SK-N-SH treated with all-trans-retinoic acid at 6 μM for 48 hours (cell line): ENCODE data around the gene DEFB118.

ENCODE experiments used
- ATAC-seq: fragments of 200-7000 bp; cut with Tn5 transposase; 3 replicates; pipeline ENCODE4 v1.9.1; 2020; ENCODE audit warnings: mild to moderate bottlenecking, moderate library complexity
- ARNTL ChIP-seq: fragments of 450-650 bp; formaldehyde crosslinking; IDR thresholded peaks from 2 replicates; pipeline ENCODE4 v1.5.0; 2020; ENCODE audit warnings: low read depth, mild to moderate bottlenecking, moderate library complexity, borderline replicate concordance
- BACH2 ChIP-seq: fragments of 250-450 bp; sonication (Bioruptor Pico); IDR thresholded peaks from 2 replicates; pipeline ENCODE4 v1.9.0; 2021; ENCODE audit warnings: mild to moderate bottlenecking, borderline replicate concordance
- CREB5 ChIP-seq: fragments of 250-450 bp; sonication (Bioruptor Pico); IDR thresholded peaks from 2 replicates; pipeline ENCODE4 v1.5.1; 2020; ENCODE audit warnings: low read depth, mild to moderate bottlenecking, moderate library complexity
- CSDC2 ChIP-seq: fragments of 250-450 bp; sonication (Bioruptor Pico); IDR thresholded peaks from 2 replicates; pipeline ENCODE4 v1.5.0; 2020; ENCODE audit warnings: mild to moderate bottlenecking, moderate library complexity
- ESRRG ChIP-seq: fragments of 250-450 bp; sonication (Bioruptor Pico); IDR thresholded peaks from 2 replicates; pipeline ENCODE4 v1.6.1; 2021; ENCODE audit warnings: mild to moderate bottlenecking
- GLIS3 ChIP-seq: fragments of 250-450 bp; sonication (Bioruptor Pico); IDR thresholded peaks from 2 replicates; pipeline ENCODE4 v1.5.0; 2020; ENCODE audit warnings: mild to moderate bottlenecking, moderate library complexity
- ISL1 ChIP-seq: fragments of 250-450 bp; sonication (Bioruptor Pico); IDR thresholded peaks from 2 replicates; pipeline ENCODE4 v2.1.2; 2022; ENCODE audit warnings: mild to moderate bottlenecking, moderate library complexity
- OSR1 ChIP-seq: fragments of 250-450 bp; sonication (Bioruptor Pico); IDR thresholded peaks from 2 replicates; pipeline ENCODE4 v1.8.0; 2022; ENCODE audit warnings: moderate library complexity, mild to moderate bottlenecking, inconsistent platforms
- PATZ1 ChIP-seq: fragments of 250-450 bp; sonication (Bioruptor Pico); IDR thresholded peaks from 2 replicates; pipeline ENCODE4 v1.8.0; 2020; ENCODE audit warnings: mild to moderate bottlenecking, moderate library complexity, borderline replicate concordance
- PPARA ChIP-seq: fragments of 250-450 bp; sonication (Bioruptor Pico); IDR thresholded peaks from 2 replicates; pipeline ENCODE4 v1.5.0; 2020; ENCODE audit warnings: mild to moderate bottlenecking, borderline replicate concordance
- RARB ChIP-seq: fragments of 250-450 bp; sonication (Bioruptor Pico); IDR thresholded peaks from 2 replicates; pipeline ENCODE4 v1.8.0; 2021; ENCODE audit warnings: mild to moderate bottlenecking, moderate library complexity
- SNAI2 ChIP-seq: fragments of 250-450 bp; sonication (Bioruptor Pico); IDR thresholded peaks from 2 replicates; pipeline ENCODE4 v1.5.0; 2020; ENCODE audit warnings: mild to moderate bottlenecking, moderate library complexity
- TCF4 ChIP-seq: fragments of 250-450 bp; sonication (Bioruptor Pico); IDR thresholded peaks from 2 replicates; pipeline ENCODE4 v1.8.0; 2021; ENCODE audit warnings: mild to moderate bottlenecking, moderate library complexity, borderline replicate concordance
- TOX ChIP-seq: fragments of 250-450 bp; sonication (Bioruptor Pico); IDR thresholded peaks from 2 replicates; pipeline ENCODE4 v1.8.0; 2021; ENCODE audit warnings: mild to moderate bottlenecking, moderate library complexity, borderline replicate concordance
- TSHZ2 ChIP-seq: fragments of 250-450 bp; sonication (Bioruptor Pico); IDR thresholded peaks from 2 replicates; pipeline ENCODE4 v1.5.0; 2020; ENCODE audit warnings: mild to moderate bottlenecking, moderate library complexity
- ZC3H10 ChIP-seq: fragments of 250-450 bp; sonication (Bioruptor Pico); IDR thresholded peaks from 2 replicates; pipeline ENCODE4 v1.5.1; 2021; ENCODE audit warnings: mild to moderate bottlenecking, moderate library complexity
- ZFP3 ChIP-seq: fragments of 250-450 bp; sonication (Bioruptor Pico); IDR thresholded peaks from 2 replicates; pipeline ENCODE4 v1.5.0; 2020; ENCODE audit warnings: mild to moderate bottlenecking, moderate library complexity
- ZFP30 ChIP-seq: fragments of 450-650 bp; formaldehyde crosslinking; IDR thresholded peaks from 2 replicates; pipeline ENCODE4 v1.5.0; 2022; ENCODE audit warnings: mild to moderate bottlenecking, moderate library complexity
- ZNF70 ChIP-seq: fragments of 450-650 bp; formaldehyde crosslinking; IDR thresholded peaks from 2 replicates; pipeline ENCODE4 v1.5.0; 2020; ENCODE audit warnings: mild to moderate bottlenecking, moderate library complexity
- ZNF8 ChIP-seq: fragments of 450-650 bp; formaldehyde crosslinking; IDR thresholded peaks from 2 replicates; pipeline ENCODE4 v1.5.0; 2020; ENCODE audit warnings: mild to moderate bottlenecking, moderate library complexity
- TF ChIP-seq, protein P1 (sequence below): fragments of 250-450 bp; sonication (Bioruptor Pico); IDR thresholded peaks from 2 replicates; pipeline ENCODE4 v1.8.0; 2021; ENCODE audit warnings: low read depth, mild to moderate bottlenecking, moderate library complexity, borderline replicate concordance

The DEFB118 gene

GRCh38 chr20:31330893-31331292 lies 37.5 kb upstream of the DEFB118 start:
- ATAC-seq = no peak

DNA sequence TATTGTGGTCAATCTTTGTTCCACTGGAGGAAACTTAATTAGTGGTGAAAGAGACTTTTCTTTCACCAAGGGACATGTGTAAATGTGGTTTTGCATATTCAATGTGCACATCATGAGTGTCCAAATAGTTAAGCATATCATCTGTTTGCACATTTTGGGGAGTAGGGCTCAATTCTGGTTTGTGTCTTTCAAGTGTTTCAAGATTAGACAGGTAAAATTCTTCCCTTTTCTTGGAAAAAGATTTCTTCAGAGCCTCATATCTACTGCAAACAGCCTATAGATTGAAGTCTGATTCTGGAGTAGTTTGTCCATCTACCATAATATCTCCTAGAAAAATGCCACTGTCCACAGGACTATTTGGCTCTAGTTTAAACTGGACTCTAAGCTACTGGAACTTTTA lies 26.9 kb upstream of the DEFB118 start:
- no peak for ATAC-seq
- TF ChIP-seq CREB5 (CRISPR knock-in tag) (no peak), ZNF70 (CRISPR knock-in tag) (no peak), ARNTL (CRISPR knock-in tag) (no peak), OSR1 (CRISPR knock-in tag) (no peak), GLIS3 (CRISPR knock-in tag) (no peak), TOX (CRISPR knock-in tag) (no peak), ISL1 (CRISPR knock-in tag) (no peak), TCF4 (no peak)

More at GRCh38 chr20:31330893-31331292, 37.5 kb upstream of the DEFB118 start:
- TF ChIP-seq, protein P1, sequence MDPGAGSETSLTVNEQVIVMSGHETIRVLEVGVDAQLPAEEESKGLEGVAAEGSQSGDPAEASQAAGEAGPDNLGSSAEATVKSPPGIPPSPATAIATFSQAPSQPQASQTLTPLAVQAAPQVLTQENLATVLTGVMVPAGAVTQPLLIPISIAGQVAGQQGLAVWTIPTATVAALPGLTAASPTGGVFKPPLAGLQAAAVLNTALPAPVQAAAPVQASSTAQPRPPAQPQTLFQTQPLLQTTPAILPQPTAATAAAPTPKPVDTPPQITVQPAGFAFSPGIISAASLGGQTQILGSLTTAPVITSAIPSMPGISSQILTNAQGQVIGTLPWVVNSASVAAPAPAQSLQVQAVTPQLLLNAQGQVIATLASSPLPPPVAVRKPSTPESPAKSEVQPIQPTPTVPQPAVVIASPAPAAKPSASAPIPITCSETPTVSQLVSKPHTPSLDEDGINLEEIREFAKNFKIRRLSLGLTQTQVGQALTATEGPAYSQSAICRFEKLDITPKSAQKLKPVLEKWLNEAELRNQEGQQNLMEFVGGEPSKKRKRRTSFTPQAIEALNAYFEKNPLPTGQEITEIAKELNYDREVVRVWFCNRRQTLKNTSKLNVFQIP = no peak
- TF ChIP-seq CSDC2 (no peak), PPARA (CRISPR knock-in tag) (no peak), ESRRG (no peak), SNAI2 (CRISPR knock-in tag) (no peak)

DNA sequence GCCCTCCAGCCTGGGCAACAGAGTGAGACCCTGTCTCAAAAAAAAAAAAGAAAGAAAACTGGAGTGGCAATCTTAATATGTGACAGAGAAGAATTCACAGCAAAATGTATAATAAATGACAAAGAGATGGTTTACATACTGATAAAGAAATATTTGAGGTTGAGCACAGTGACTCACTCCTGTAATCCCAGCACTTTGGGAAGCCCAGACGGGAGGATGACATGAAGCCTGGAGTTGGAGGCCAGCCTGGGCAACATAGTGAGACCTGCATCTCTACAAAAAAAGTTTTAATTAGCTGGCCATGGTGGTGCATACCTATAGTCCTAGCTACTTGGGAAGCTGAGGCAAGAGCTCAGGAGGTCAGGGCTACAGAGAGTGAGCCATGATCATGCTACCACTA lies 12.4 kb upstream of the DEFB118 start:
- no peak for TF ChIP-seq ZNF70 (CRISPR knock-in tag)
- TF ChIP-seq PATZ1 = no peak
- TF ChIP-seq, protein P1 = no peak
- TF ChIP-seq CSDC2 = no peak
- no peak for TF ChIP-seq TCF4
- TF ChIP-seq BACH2 (CRISPR knock-in tag) = no peak
- no peak for TF ChIP-seq ZFP30
- TF ChIP-seq ISL1 (CRISPR knock-in tag) = no peak
- TF ChIP-seq GLIS3 (CRISPR knock-in tag) = no peak
- TF ChIP-seq CREB5 (CRISPR knock-in tag) = no peak
- no peak for TF ChIP-seq RARB (CRISPR knock-in tag)
- no peak for TF ChIP-seq ZFP3
- no peak for TF ChIP-seq ZNF8
- TF ChIP-seq PPARA (CRISPR knock-in tag) = no peak
- TF ChIP-seq TOX (CRISPR knock-in tag) = no peak
- TF ChIP-seq ESRRG = no peak
- TF ChIP-seq TSHZ2 (CRISPR knock-in tag) = no peak
- TF ChIP-seq ZC3H10 (CRISPR knock-in tag) = no peak
- no peak for TF ChIP-seq SNAI2 (CRISPR knock-in tag)
- no peak for TF ChIP-seq ARNTL (CRISPR knock-in tag)
- TF ChIP-seq, all 23 proteins: peak for 0
- no peak for ATAC-seq
